CD14-positive monocyte (primary cell): ENCODE data around the gene NDUFS4. TPM values are rescaled to one million over a fixed set of nuclear protein-coding genes. Genes with fewer than 3 reads are reported as not detected.
"Not testable (repeated sequence)": the region's sequence is repeated elsewhere in the genome, so short reads cannot be mapped to it uniquely, and the experiment has no call there.

Source experiments
- DNase-seq, 3 donors: peaks; one replicate each; pipeline ENCODE4 v3.0.0-alpha.2; 2011 to 2022
- H2AFZ ChIP-seq: 2 replicates; pipeline ENCODE4 v1.6.0; 2012; ENCODE audit warnings: mild to moderate bottlenecking, low read depth, low read length, inconsistent platforms; ENCODE audit not compliant: insufficient read depth, poor library complexity, severe bottlenecking
- H3K27ac ChIP-seq, 2 donors: 1 replicate in 1 of 2; 2 replicates in 1 of 2; pipeline ENCODE4 v1.5.1; 2012 to 2013; ENCODE audit warnings: low read length in 2 of 2, control low read depth in 1 of 2, inconsistent platforms in 1 of 2, low read depth in 1 of 2, mild to moderate bottlenecking in 1 of 2
- H3K27me3 ChIP-seq, 2 donors: one replicate each; pipeline versions ENCODE4 v1.6.0 to v1.6.1; 2011 to 2013; ENCODE audit warnings: low read length in 2 of 2; ENCODE audit not compliant: control insufficient read depth in 2 of 2, insufficient read depth in 2 of 2
- H3K36me3 ChIP-seq, 2 donors: replicated peaks in 1 of 2; 1 replicate in 1 of 2; 2 replicates in 1 of 2; pipeline versions ENCODE4 v1.5.1 to v1.6.1; 2012 to 2013; ENCODE audit warnings: low read length in 2 of 2, control low read depth in 1 of 2, inconsistent platforms in 1 of 2, mild to moderate bottlenecking in 1 of 2; ENCODE audit not compliant: insufficient read depth in 2 of 2, control insufficient read depth in 1 of 2
- H3K4me1 ChIP-seq, 2 donors: 1 replicate in 1 of 2; 2 replicates in 1 of 2; pipeline versions ENCODE4 v1.5.1 to v1.6.1; 2012 to 2013; ENCODE audit warnings: low read length in 2 of 2, control low read depth in 1 of 2, inconsistent platforms in 1 of 2, mild to moderate bottlenecking in 1 of 2, moderate library complexity in 1 of 2; ENCODE audit not compliant: insufficient read depth in 2 of 2, control insufficient read depth in 1 of 2
- H3K4me2 ChIP-seq: replicated peaks from 2 replicates; pipeline ENCODE3; 2012; ENCODE audit warnings: low read length, moderate library complexity, mild to moderate bottlenecking; ENCODE audit not compliant: poor library complexity, severe bottlenecking; ENCODE audit errors: extremely low read depth
- H3K4me3 ChIP-seq, 3 experiments: fragments of 200-600 bp in 1 of 3; sonication (generic) in 1 of 3; replicated peaks in 1 of 3; 1 replicate in 2 of 3; 2 replicates in 1 of 3; pipeline ENCODE4 v1.5.1; 2011 to 2013; ENCODE audit warnings: low read length in 3 of 3, mild to moderate bottlenecking in 3 of 3, control low read depth in 2 of 3, low read depth in 2 of 3, inconsistent platforms in 1 of 3, moderate library complexity in 1 of 3
- H3K79me2 ChIP-seq: 2 replicates; pipeline ENCODE4 v1.6.0; 2012; ENCODE audit warnings: mild to moderate bottlenecking, control low read depth, inconsistent platforms, low read length, moderate library complexity; ENCODE audit not compliant: insufficient read depth
- H3K9ac ChIP-seq: 2 replicates; pipeline ENCODE4 v1.6.0; 2017; ENCODE audit warnings: low read length, mild to moderate bottlenecking; ENCODE audit not compliant: insufficient read depth, poor library complexity, severe bottlenecking
- H3K9me3 ChIP-seq, 2 donors: replicated peaks in 1 of 2; 1 replicate in 1 of 2; 2 replicates in 1 of 2; pipeline versions ENCODE4 v1.5.1 to v1.6.1; 2012 to 2013; ENCODE audit warnings: low read length in 2 of 2, control low read depth in 1 of 2; ENCODE audit not compliant: control insufficient read depth in 1 of 2, insufficient read depth in 1 of 2
- H4K20me1 ChIP-seq: 2 replicates; pipeline ENCODE4 v1.6.0; 2012; ENCODE audit warnings: mild to moderate bottlenecking, low read length, control low read depth, moderate library complexity; ENCODE audit not compliant: insufficient read depth
- H3K27ac Mint-ChIP-seq, 7 donors: one replicate each; pipeline ENCODE4 v1.8.0; 2020; ENCODE audit warnings: mild to moderate bottlenecking in 7 of 7, mixed read lengths in 7 of 7, moderate library complexity in 6 of 7, inconsistent platforms in 2 of 7
- H3K27me3 Mint-ChIP-seq, 3 donors: one replicate each; pipeline ENCODE4 v1.8.0; 2021 to 2022; ENCODE audit warnings: low read depth in 3 of 3, mild to moderate bottlenecking in 3 of 3, mixed read lengths in 3 of 3, moderate library complexity in 3 of 3, inconsistent platforms in 1 of 3
- H3K36me3 Mint-ChIP-seq, 2 donors: one replicate each; pipeline ENCODE4 v1.8.0; 2020; ENCODE audit warnings: mixed read lengths in 2 of 2, inconsistent platforms in 1 of 2, mild to moderate bottlenecking in 1 of 2
- H3K4me1 Mint-ChIP-seq: one replicate; pipeline ENCODE4 v1.8.0; 2020; ENCODE audit warnings: mild to moderate bottlenecking, mixed read lengths
- H3K4me3 Mint-ChIP-seq, 2 donors: one replicate each; pipeline ENCODE4 v1.8.0; 2020; ENCODE audit warnings: mild to moderate bottlenecking in 2 of 2, mixed read lengths in 2 of 2, moderate library complexity in 1 of 2
- H3K9me3 Mint-ChIP-seq, 7 donors: one replicate each; pipeline ENCODE4 v1.8.0; 2020 to 2022; ENCODE audit warnings: mixed read lengths in 7 of 7, mild to moderate bottlenecking in 6 of 7, moderate library complexity in 6 of 7, inconsistent platforms in 2 of 7
- CTCF ChIP-seq: fragments of 200-600 bp; IDR thresholded peaks from one replicate; pipeline ENCODE4 v1.8.0; 2022; ENCODE audit warnings: antibody characterized with exemption, mild to moderate bottlenecking
- WGBS: methylation state at CpG from one replicate; pipeline ENCODE4 v1.1.5; 2013; ENCODE audit warnings: missing lambda C conversion rate; ENCODE audit not compliant: insufficient coverage; 5-methylcytosine and 5-hydroxymethylcytosine counted together
- intact Hi-C, 2 donors: fragments of 100-400 bp; cut with micrococcal nuclease; formaldehyde crosslinking; loops; one replicate each; pipeline versions ENCODE4 v1.15.0 to v1.15.1; 2023
- polyA plus RNA-seq, 3 donors: library from polyadenylated mRNA; depleted of rRNA in 1 of 3; unstranded in 2 of 3; stranded (reverse) in 1 of 3; fragments of 300-500 nt in 2 of 3; fragments of >200 nt in 1 of 3; fragmentation: Illumina TruSeq in 2 of 3; gene quantifications; 1 replicate in 2 of 3; 2 replicates in 1 of 3; pipeline ENCODE4 v1.2.3, GENCODE V29; 2012 to 2021

The NDUFS4 gene
- polyA plus RNA-seq, 3 donors = 42.5 to 118 (median 111) TPM

- H3K9me3 ChIP-seq = peaks cover 17 to 31% of the 10 kb centered on the region in 2 donors
- no peak overlapping the region for H3K27ac Mint-ChIP-seq
- H3K27me3 Mint-ChIP-seq = no peaks in the 10 kb centered on the region
- H3K36me3 Mint-ChIP-seq = peaks cover 7% of the 10 kb centered on the region in 2 donors
- H3K79me2 ChIP-seq = no peaks in the 10 kb centered on the region
- intact Hi-C loops = no loop called here
- no peak overlapping the region for H3K27ac ChIP-seq
- no peak overlapping the region for H3K4me2 ChIP-seq
- no peak overlapping the region for H3K4me3 ChIP-seq
- DNase-seq = no peak
- H3K9ac ChIP-seq = no peak overlapping the region
- no peaks in the 10 kb centered on the region for H3K4me1 ChIP-seq
- H3K4me3 Mint-ChIP-seq = no peak overlapping the region
- H3K9me3 Mint-ChIP-seq = peaks cover 17 to 51% (median 37%) of the 10 kb centered on the region in 7 donors
- H3K36me3 ChIP-seq = no peaks in the 10 kb centered on the region
- H3K4me1 Mint-ChIP-seq = no peaks in the 10 kb centered on the region
- no peaks in the 10 kb centered on the region for H4K20me1 ChIP-seq
- no peak overlapping the region for H2AFZ ChIP-seq
- no peaks in the 10 kb centered on the region for H3K27me3 ChIP-seq
- no peak for TF ChIP-seq CTCF
Observed at GRCh38 chr5:53691014-53691413, 130.6 kb downstream of the NDUFS4 start.

DNA sequence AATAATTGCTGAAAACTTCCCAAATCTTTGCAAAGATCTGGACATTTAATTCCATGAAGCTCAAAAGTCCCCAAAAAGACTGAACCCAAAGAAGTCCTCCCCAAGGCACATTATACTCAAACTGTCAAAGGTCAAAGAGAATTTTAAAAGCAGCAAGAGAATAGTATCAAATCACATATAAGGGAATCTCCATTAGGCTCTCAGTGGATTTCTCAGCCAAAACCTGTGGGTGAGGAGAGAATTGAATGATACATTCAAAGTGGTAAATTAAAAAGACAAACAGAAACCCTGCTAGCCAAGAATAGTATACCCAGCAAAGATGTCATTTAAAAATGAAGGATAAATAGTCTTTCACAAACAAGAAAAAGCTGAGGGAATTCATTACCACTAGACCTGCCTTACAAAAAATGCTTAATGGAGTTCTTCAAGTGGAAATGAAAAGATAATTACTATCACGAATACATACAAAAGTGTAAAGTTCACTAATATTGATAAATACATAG is 134.1 kb downstream of the NDUFS4 start:
- Histone ChIP-seq H3K4me1 (no peaks in the 10 kb centered on the region), H3K27ac (no peak overlapping the region), H3K27me3 (no peaks in the 10 kb centered on the region), H3K4me3 (no peak overlapping the region), H4K20me1 (no peaks in the 10 kb centered on the region), H2AFZ (no peak overlapping the region), H3K9ac (no peak overlapping the region), H3K4me2 (no peak overlapping the region), H3K36me3 (no peaks in the 10 kb centered on the region), H3K79me2 (no peaks in the 10 kb centered on the region), H3K9me3 (peaks cover 15 to 31% of the 10 kb centered on the region in 2 donors)
- H3K27me3 Mint-ChIP-seq = peaks cover 0 to 1% (median 0%) of the 10 kb centered on the region in 3 donors
- no peak for DNase-seq
- no peaks in the 10 kb centered on the region for H3K36me3 Mint-ChIP-seq
- no peaks in the 10 kb centered on the region for H3K4me1 Mint-ChIP-seq
- WGBS = no CpG with 5 or more reads among the region's 1 CpG
- H3K9me3 Mint-ChIP-seq = peaks cover 19 to 37% (median 29%) of the 10 kb centered on the region in 7 donors
- no peak overlapping the region for H3K27ac Mint-ChIP-seq
- no peak for TF ChIP-seq CTCF
- intact Hi-C loops = no loop called here
- H3K4me3 Mint-ChIP-seq = no peak overlapping the region

- intact Hi-C loops, DNase-seq: not testable (repeated sequence)
- peak overlapping the region in 1 of 7 donors; percentile 15 for H3K27ac Mint-ChIP-seq
Observed at GRCh38 chr5:53710405-53710804, 150.0 kb downstream of the NDUFS4 start.

More at GRCh38 chr5:53710405-53710804, 150.0 kb downstream of the NDUFS4 start:
- H3K4me3 Mint-ChIP-seq, H3K27me3 ChIP-seq, H2AFZ ChIP-seq, H3K36me3 ChIP-seq, H3K4me2 ChIP-seq, H3K4me1 ChIP-seq, H3K79me2 ChIP-seq, H3K27me3 Mint-ChIP-seq, H3K4me3 ChIP-seq, H4K20me1 ChIP-seq, H3K4me1 Mint-ChIP-seq, H3K36me3 Mint-ChIP-seq, H3K9ac ChIP-seq, H3K27ac ChIP-seq: not testable (repeated sequence)
- peaks cover 28 to 41% of the 10 kb centered on the region in 2 donors for H3K9me3 ChIP-seq
- H3K9me3 Mint-ChIP-seq = peaks cover 28 to 43% (median 31%) of the 10 kb centered on the region in 7 donors
- no CpG with 5 or more reads among the region's 1 CpG for WGBS
